GM12878 (cell line): ENCODE measurements around the gene CPNE4. TPM values are rescaled to one million over a fixed set of nuclear protein-coding genes. Genes with fewer than 3 reads are reported as not detected.

Experiments used
- ATAC-seq: fragments of 200-7000 bp; cut with Tn5 transposase; 3 replicates; pipeline ENCODE4 v1.9.1; 2020; ENCODE audit warnings: mild to moderate bottlenecking, moderate library complexity
- BruUV-seq: library from RNA; stranded (reverse); fragments of 400-500 nt; replicated peaks from 2 replicates; lab custom pipeline; 2021; lab: Mats Ljungman, UMichigan
- CTCF ChIA-PET: fragments of 300-600 bp; sonication (Branson Sonifier 250); formaldehyde crosslinking; extraction: SDS; loops from one replicate; lab custom pipeline; 2021; ENCODE audit warnings: inconsistent platforms; lab: Yijun Ruan, JAX
- POLR2A ChIA-PET: fragments of 350-600 bp; formaldehyde crosslinking; extraction: SDS; loops from one replicate; lab custom pipeline; 2021; ENCODE audit warnings: inconsistent platforms; lab: Charles Lee
- RAD21 ChIA-PET: fragments of 300-600 bp; sonication (Branson Sonifier 250); formaldehyde crosslinking; loops from one replicate; lab custom pipeline; 2023; ENCODE audit warnings: antibody characterized with exemption; ENCODE audit not compliant: unreplicated experiment; lab: Charles Lee
- SMC1A ChIA-PET: fragments of 300-600 bp; sonication (Branson Sonifier 250); formaldehyde crosslinking; loops from one replicate; lab custom pipeline; 2023; ENCODE audit not compliant: unreplicated experiment, uncharacterized antibody; lab: Charles Lee
- DNase-seq: peaks from one replicate; pipeline ENCODE4 v3.0.0-alpha.2; 2011; ENCODE audit warnings: low read depth, low spot score
- FAIRE-seq: peaks from 3 replicates; lab custom pipeline; 2011; peaks lifted over from hg19 to GRCh38; lab: Jason Lieb, UNC
- H2AFZ ChIP-seq: 2 replicates; pipeline ENCODE4 v1.6.0; 2011; ENCODE audit warnings: low read depth, low read length, control low read depth; ENCODE audit not compliant: control insufficient read depth
- H3K27ac ChIP-seq: 2 replicates; pipeline ENCODE4 v1.5.1; 2011; ENCODE audit warnings: control low read depth; ENCODE audit not compliant: control insufficient read depth, insufficient read depth
- H3K27me3 ChIP-seq, 2 experiments: replicated peaks in 1 of 2; 2 replicates each; pipeline versions ENCODE4 v1.6.0 to v1.6.1; 2011; ENCODE audit warnings: low read length in 1 of 2; ENCODE audit not compliant: control insufficient read depth in 2 of 2, insufficient read depth in 2 of 2
- H3K36me3 ChIP-seq, 2 experiments: 2 replicates each; pipeline ENCODE4 v1.5.1; 2011; ENCODE audit warnings: low read length in 1 of 2; ENCODE audit not compliant: control insufficient read depth in 2 of 2, insufficient read depth in 2 of 2
- H3K4me1 ChIP-seq: 2 replicates; pipeline ENCODE4 v1.6.1; 2011; ENCODE audit warnings: mild to moderate bottlenecking, low read length, moderate library complexity, mixed read lengths; ENCODE audit not compliant: control insufficient read depth, insufficient read depth
- H3K4me2 ChIP-seq: 2 replicates; pipeline ENCODE4 v1.6.0; 2011; ENCODE audit warnings: control low read depth; ENCODE audit not compliant: control insufficient read depth, insufficient read depth
- H3K4me3 ChIP-seq: fragments of 200-600 bp; sonication (generic); 2 replicates; pipeline ENCODE4 v1.5.1; 2016
- H3K79me2 ChIP-seq: 2 replicates; pipeline ENCODE4 v1.6.0; 2011; ENCODE audit warnings: low read length; ENCODE audit not compliant: control insufficient read depth, insufficient read depth
- H3K9ac ChIP-seq: 2 replicates; pipeline ENCODE4 v1.8.0; 2011; ENCODE audit warnings: low read length, control low read depth, mixed read lengths; ENCODE audit not compliant: control insufficient read depth, insufficient read depth
- H3K9me3 ChIP-seq: replicated peaks from 3 replicates; pipeline ENCODE4 v1.5.1; 2011; ENCODE audit warnings: mild to moderate bottlenecking, low read length; ENCODE audit not compliant: control insufficient read depth, insufficient read depth
- H4K20me1 ChIP-seq: 2 replicates; pipeline ENCODE4 v1.6.0; 2011; ENCODE audit not compliant: control insufficient read depth, insufficient read depth
- CHD2 ChIP-seq: IDR thresholded peaks from 2 replicates; pipeline ENCODE4 v1.6.1; 2011; ENCODE audit warnings: low read depth, low read length, improper control_type of control experiment, borderline replicate concordance
- CREM ChIP-seq: IDR thresholded peaks from 2 replicates; pipeline ENCODE4 v1.6.1; 2014; ENCODE audit warnings: antibody characterized with exemption, low read depth
- FOS ChIP-seq: IDR thresholded peaks from 3 replicates; pipeline ENCODE4 v1.6.1; 2011; ENCODE audit warnings: borderline replicate concordance; ENCODE audit not compliant: insufficient read length; ENCODE audit errors: extremely low read depth
- GABPA ChIP-seq: IDR thresholded peaks from 2 replicates; pipeline ENCODE4 v1.6.1; 2014; ENCODE audit warnings: antibody characterized with exemption, low read depth, mild to moderate bottlenecking, inconsistent platforms
- HDGF ChIP-seq: fragments of 450-650 bp; IDR thresholded peaks from 2 replicates; pipeline ENCODE4 v1.6.1; 2016; ENCODE audit warnings: antibody characterized with exemption
- MYC ChIP-seq: IDR thresholded peaks from 2 replicates; pipeline ENCODE4 v1.6.1; 2011; ENCODE audit warnings: mild to moderate bottlenecking, low read length, moderate library complexity, inconsistent platforms; ENCODE audit not compliant: insufficient read depth, insufficient replicate concordance, insufficient read length, severe bottlenecking
- NFYA ChIP-seq: IDR thresholded peaks from 2 replicates; pipeline ENCODE4 v1.6.1; 2011; ENCODE audit warnings: low read depth, mild to moderate bottlenecking, low read length, improper control_type of control experiment, borderline replicate concordance
- NR2C2 ChIP-seq: IDR thresholded peaks from 2 replicates; pipeline ENCODE4 v1.6.1; 2011; ENCODE audit warnings: borderline replicate concordance, low read depth; ENCODE audit not compliant: control insufficient read depth, insufficient read length
- PAX8 ChIP-seq: fragments of 450-650 bp; IDR thresholded peaks from 2 replicates; pipeline ENCODE4 v1.6.1; 2017; ENCODE audit warnings: mild to moderate bottlenecking, moderate library complexity
- POLR2AphosphoS5 ChIP-seq: IDR thresholded peaks from 2 replicates; pipeline ENCODE4 v1.6.1; 2011; ENCODE audit warnings: mild to moderate bottlenecking, low read length, inconsistent platforms
- SIN3A ChIP-seq: IDR thresholded peaks from 2 replicates; pipeline ENCODE4 v1.6.1; 2012; ENCODE audit warnings: low read depth, low read length, improper control_type of control experiment
- SREBF2 ChIP-seq: IDR thresholded peaks from 2 replicates; pipeline ENCODE4 v1.6.1; 2012; ENCODE audit warnings: mild to moderate bottlenecking, low read length
- SRF ChIP-seq, 2 experiments: IDR thresholded peaks; 2 replicates each; pipeline ENCODE4 v1.6.1; 2011; ENCODE audit warnings: low read depth in 2 of 2, low read length in 2 of 2, mild to moderate bottlenecking in 1 of 2, moderate library complexity in 1 of 2
- TCF3 ChIP-seq: IDR thresholded peaks from 2 replicates; pipeline ENCODE4 v1.6.1; 2012; ENCODE audit warnings: low read depth, mild to moderate bottlenecking, low read length, borderline replicate concordance; ENCODE audit not compliant: insufficient read depth
- WGBS: methylation state at CpG from one replicate; pipeline ENCODE4 v1.1.6; 2016; ENCODE audit warnings: low lambda C conversion rate; ENCODE audit not compliant: insufficient replicate concordance, insufficient coverage; ENCODE audit errors: missing lambda C conversion rate; 5-methylcytosine and 5-hydroxymethylcytosine counted together
- in situ Hi-C: fragments of 300-500 bp; cut with MboI; formaldehyde crosslinking; loops from 9 replicates; pipeline ENCODE4 v1.14.3; 2018; ENCODE audit warnings: mixed read lengths
- intact Hi-C: fragments of 100-400 bp; cut with micrococcal nuclease; formaldehyde crosslinking; loops from one replicate; pipeline ENCODE4 v1.14.2; 2022; ENCODE audit not compliant: unreplicated experiment
- polyA plus RNA-seq, 11 experiments: library from polyadenylated mRNA; depleted of rRNA in 4 of 11; unstranded in 6 of 11; stranded (reverse) in 5 of 11; fragments of >200 nt; fragmentation: Nextera tagmentation in 4 of 11; fragmentation: Illumina TruSeq in 1 of 11; extraction: Ambion mirVana in 4 of 11; extraction: Trizol in 1 of 11; gene quantifications; 1 replicate in 1 of 11; 2 replicates in 10 of 11; pipeline versions ENCODE4 v1.2.1 to v1.2.3, GENCODE V29; 2011 to 2016; ENCODE audit warnings: inconsistent platforms in 2 of 11, missing spikeins in 2 of 11, low read depth in 1 of 11
- total RNA-seq, 4 experiments: library from RNA; depleted of rRNA in 3 of 4; stranded (reverse); fragments of >200 nt in 3 of 4; fragmentation: Illumina TruSeq in 1 of 4; extraction: Trizol in 1 of 4; gene quantifications; 2 replicates each; pipeline versions ENCODE4 v1.2.1 to v1.2.3, GENCODE V29; 2013 to 2021
- TF ChIP-seq, protein P1 (sequence below): IDR thresholded peaks from 2 replicates; pipeline ENCODE4 v1.6.1; 2012; ENCODE audit warnings: low read depth, low read length, improper control_type of control experiment
- TF ChIP-seq, protein P2 (sequence below): fragments of 450-650 bp; formaldehyde crosslinking; IDR thresholded peaks from 2 replicates; pipeline ENCODE4 v1.5.0; 2022; ENCODE audit warnings: mild to moderate bottlenecking, missing genetic modification characterization
- TF ChIP-seq, protein P3 (sequence below): IDR thresholded peaks from 2 replicates; pipeline ENCODE4 v1.6.1; 2011; ENCODE audit warnings: low read depth, mild to moderate bottlenecking, low read length, moderate library complexity, borderline replicate concordance; ENCODE audit errors: extremely low read depth
- TF ChIP-seq, protein P4 (sequence below): fragments of 450-650 bp; IDR thresholded peaks from 2 replicates; pipeline ENCODE4 v1.6.1; 2014; ENCODE audit warnings: mild to moderate bottlenecking

CPNE4 gene
- total and polyA plus RNA-seq, 10 of the 15 experiments (the other 5 are each of a cell fraction or from before 2014, with no cell fraction given) = 0.17 to 1.9 (median 0.48) TPM; not detected in 1

DNA sequence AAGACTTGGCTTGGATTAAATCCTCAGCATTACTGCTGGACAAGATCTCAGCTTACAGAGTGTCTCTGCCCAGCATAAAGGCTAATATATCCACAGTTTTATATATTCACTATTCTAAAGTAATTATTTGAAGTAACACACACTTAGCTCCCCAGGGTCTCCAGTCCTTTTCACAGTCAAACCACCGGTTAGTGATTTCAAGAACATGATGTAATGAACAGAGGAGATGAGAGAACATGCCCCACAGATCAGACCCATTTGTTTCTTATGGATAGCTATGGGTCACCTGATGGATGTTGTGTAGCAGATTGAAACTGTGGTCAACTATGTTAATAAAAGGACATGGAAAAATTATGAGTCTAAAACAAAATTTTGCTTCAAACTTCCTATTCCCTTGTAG is 487.2 kb downstream of the CPNE4 start:
- Histone ChIP-seq H2AFZ (no peak overlapping the region), H4K20me1 (no peaks in the 10 kb centered on the region), H3K27me3 (no peaks in the 10 kb centered on the region), H3K27ac (no peak overlapping the region), H3K79me2 (no peaks in the 10 kb centered on the region), H3K9me3 (no peaks in the 10 kb centered on the region), H3K9ac (no peak overlapping the region), H3K4me3 (no peak overlapping the region), H3K4me2 (no peak overlapping the region), H3K36me3 (no peaks in the 10 kb centered on the region), H3K4me1 (no peaks in the 10 kb centered on the region)
- ChIA-PET RAD21 (interaction anchor here (0.7 to 4.7 kb wide), 11 partner anchors 10 to 489 kb away, joined by 3 to 54 read pairs (median 4); partner anchors contain the start of gene CPNE4), CTCF (interaction anchor here (0.6 to 6.0 kb wide), 12 partner anchors 31 to 635 kb away, joined by 3 to 88 read pairs (median 4); partner anchors contain the start of gene CPNE4), SMC1A (interaction anchor here (0.8 to 6.1 kb wide), 9 partner anchors 9 to 635 kb away, joined by 3 to 74 read pairs (median 3); no protein-coding TSS in a partner anchor), POLR2A (interaction anchor here (0.5 to 0.6 kb wide), 2 partner anchors 298 to 463 kb away, joined by 3 to 6 read pairs; no protein-coding TSS in a partner anchor)
- no TSS peak for BruUV-seq
- FAIRE-seq = no peak
- WGBS = 0% methylated on average over 1 of the region's 1 CpG
- peak; percentile 92 for ATAC-seq
- intact Hi-C loops = loop anchor here (10.0 kb wide), 2 partner anchors 513 to 637 kb away; no protein-coding TSS in a partner anchor
- DNase-seq = no peak
- in situ Hi-C loops = no loop called here
- TF ChIP-seq POLR2AphosphoS5 (no peak), SIN3A (no peak), NR2C2 (no peak), GABPA (no peak), FOS (no peak), HDGF (no peak), SRF (IDR thresholded peaks at IDR 0.05; ENCODE audit: low read depth in 2 of 2, low read length in 2 of 2) (no peak), MYC (no peak), TCF3 (no peak), CREM (no peak), CHD2 (no peak), NFYA (no peak), SREBF2 (no peak), PAX8 (no peak)
- TF ChIP-seq, protein P1, sequence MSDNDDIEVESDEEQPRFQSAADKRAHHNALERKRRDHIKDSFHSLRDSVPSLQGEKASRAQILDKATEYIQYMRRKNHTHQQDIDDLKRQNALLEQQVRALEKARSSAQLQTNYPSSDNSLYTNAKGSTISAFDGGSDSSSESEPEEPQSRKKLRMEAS = no peak
- TF ChIP-seq, protein P2, sequence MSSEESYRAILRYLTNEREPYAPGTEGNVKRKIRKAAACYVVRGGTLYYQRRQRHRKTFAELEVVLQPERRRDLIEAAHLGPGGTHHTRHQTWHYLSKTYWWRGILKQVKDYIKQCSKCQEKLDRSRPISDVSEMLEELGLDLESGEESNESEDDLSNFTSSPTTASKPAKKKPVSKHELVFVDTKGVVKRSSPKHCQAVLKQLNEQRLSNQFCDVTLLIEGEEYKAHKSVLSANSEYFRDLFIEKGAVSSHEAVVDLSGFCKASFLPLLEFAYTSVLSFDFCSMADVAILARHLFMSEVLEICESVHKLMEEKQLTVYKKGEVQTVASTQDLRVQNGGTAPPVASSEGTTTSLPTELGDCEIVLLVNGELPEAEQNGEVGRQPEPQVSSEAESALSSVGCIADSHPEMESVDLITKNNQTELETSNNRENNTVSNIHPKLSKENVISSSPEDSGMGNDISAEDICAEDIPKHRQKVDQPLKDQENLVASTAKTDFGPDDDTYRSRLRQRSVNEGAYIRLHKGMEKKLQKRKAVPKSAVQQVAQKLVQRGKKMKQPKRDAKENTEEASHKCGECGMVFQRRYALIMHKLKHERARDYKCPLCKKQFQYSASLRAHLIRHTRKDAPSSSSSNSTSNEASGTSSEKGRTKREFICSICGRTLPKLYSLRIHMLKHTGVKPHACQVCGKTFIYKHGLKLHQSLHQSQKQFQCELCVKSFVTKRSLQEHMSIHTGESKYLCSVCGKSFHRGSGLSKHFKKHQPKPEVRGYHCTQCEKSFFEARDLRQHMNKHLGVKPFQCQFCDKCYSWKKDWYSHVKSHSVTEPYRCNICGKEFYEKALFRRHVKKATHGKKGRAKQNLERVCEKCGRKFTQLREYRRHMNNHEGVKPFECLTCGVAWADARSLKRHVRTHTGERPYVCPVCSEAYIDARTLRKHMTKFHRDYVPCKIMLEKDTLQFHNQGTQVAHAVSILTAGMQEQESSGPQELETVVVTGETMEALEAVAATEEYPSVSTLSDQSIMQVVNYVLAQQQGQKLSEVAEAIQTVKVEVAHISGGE = no peak
- TF ChIP-seq, protein P3, sequence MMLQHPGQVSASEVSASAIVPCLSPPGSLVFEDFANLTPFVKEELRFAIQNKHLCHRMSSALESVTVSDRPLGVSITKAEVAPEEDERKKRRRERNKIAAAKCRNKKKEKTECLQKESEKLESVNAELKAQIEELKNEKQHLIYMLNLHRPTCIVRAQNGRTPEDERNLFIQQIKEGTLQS = no peak
- TF ChIP-seq, protein P4, sequence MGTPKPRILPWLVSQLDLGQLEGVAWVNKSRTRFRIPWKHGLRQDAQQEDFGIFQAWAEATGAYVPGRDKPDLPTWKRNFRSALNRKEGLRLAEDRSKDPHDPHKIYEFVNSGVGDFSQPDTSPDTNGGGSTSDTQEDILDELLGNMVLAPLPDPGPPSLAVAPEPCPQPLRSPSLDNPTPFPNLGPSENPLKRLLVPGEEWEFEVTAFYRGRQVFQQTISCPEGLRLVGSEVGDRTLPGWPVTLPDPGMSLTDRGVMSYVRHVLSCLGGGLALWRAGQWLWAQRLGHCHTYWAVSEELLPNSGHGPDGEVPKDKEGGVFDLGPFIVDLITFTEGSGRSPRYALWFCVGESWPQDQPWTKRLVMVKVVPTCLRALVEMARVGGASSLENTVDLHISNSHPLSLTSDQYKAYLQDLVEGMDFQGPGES = no peak
